ENCODE results near the gene EXOC3L4. TPM values are rescaled to one million over a fixed set of nuclear protein-coding genes. Genes with fewer than 3 reads are reported as not detected.

The EXOC3L4 gene
- total RNA-seq, 2 experiments from 2014 or later, result not detected

- Mint-ChIP-seq H3K9me3 (ENCODE audit: low read depth) (no peaks in the 10 kb centered on the region), H3K27me3 (no peaks in the 10 kb centered on the region), H3K27ac (no peak overlapping the region), H3K36me3 (ENCODE audit: low read depth) (no peaks in the 10 kb centered on the region), H3K4me3 (no peak overlapping the region), H3K4me1 (no peaks in the 10 kb centered on the region)
- ChIA-PET POLR2A (no interaction called here), CTCF (interaction anchor here (1.1 to 1.6 kb wide), 2 partner anchors 52 to 108 kb away, joined by 3 to 5 read pairs; no protein-coding TSS in a partner anchor)
- ATAC-seq (no peak), DNase-seq (no peak)
- intact Hi-C loops (cut with DNase I, micrococcal nuclease), result no loop called here
Observed at GRCh38 chr14:103156651-103157378, 62.3 kb downstream of the EXOC3L4 start.

GRCh38 chr14:103157969-103158368 is 63.4 kb downstream of the EXOC3L4 start:
- no peaks in the 10 kb centered on the region for H3K4me1 Mint-ChIP-seq
- no peaks in the 10 kb centered on the region for H3K9me3 Mint-ChIP-seq (ENCODE audit: low read depth)

GRCh38 chr14:103158688-103159087 is 64.2 kb downstream of the EXOC3L4 start:
- DNase-seq (no peak), ATAC-seq (no peak)
- POLR2A ChIA-PET, result no interaction called here
- H3K9me3 Mint-ChIP-seq (ENCODE audit: low read depth), result no peaks in the 10 kb centered on the region
- intact Hi-C loops (cut with DNase I, micrococcal nuclease), result no loop called here
- no peak overlapping the region for H3K27ac Mint-ChIP-seq
- H3K4me1 Mint-ChIP-seq, result no peaks in the 10 kb centered on the region
- H3K4me3 Mint-ChIP-seq, result no peak overlapping the region
- CTCF ChIA-PET, result interaction anchor here (0.7 to 1.6 kb wide), 2 partner anchors 54 to 1930 kb away, joined by 3 to 5 read pairs; no protein-coding TSS in a partner anchor
- H3K27me3 Mint-ChIP-seq, result no peaks in the 10 kb centered on the region
- no peaks in the 10 kb centered on the region for H3K36me3 Mint-ChIP-seq (ENCODE audit: low read depth)

More at GRCh38 chr14:103157969-103158368, 63.4 kb downstream of the EXOC3L4 start:
- H3K27ac Mint-ChIP-seq, result no peak overlapping the region
- ATAC-seq (no peak), DNase-seq (no peak)
- ChIA-PET POLR2A (no interaction called here), CTCF (interaction anchor here (0.7 to 1.6 kb wide), 3 partner anchors 53 to 1931 kb away, joined by 3 to 5 read pairs (median 3); no protein-coding TSS in a partner anchor)
- no peaks in the 10 kb centered on the region for H3K36me3 Mint-ChIP-seq (ENCODE audit: low read depth)
- intact Hi-C loops (cut with DNase I, micrococcal nuclease), result no loop called here
- H3K27me3 Mint-ChIP-seq, result no peaks in the 10 kb centered on the region
- no peak overlapping the region for H3K4me3 Mint-ChIP-seq

Other genes with a start within 250 kb of the EXOC3L4 start
- gene AMN, start 172.1 kb upstream of the EXOC3L4 start, total RNA-seq, result under 1 TPM; 0.23 to 0.53 TPM
- 1 to 10 TPM; 4.0 to 4.4 TPM for gene CDC42BPB, start 37.2 kb upstream of the EXOC3L4 start, total RNA-seq
- gene LBHD2, start 10.5 kb upstream of the EXOC3L4 start, total RNA-seq, result not detected
- 1 to 10 TPM; 1.7 to 1.8 TPM for gene TNFAIP2, start 28.7 kb downstream of the EXOC3L4 start, total RNA-seq
- 100 to 1,000 TPM; 222 to 234 TPM for gene EIF5, start 239.5 kb downstream of the EXOC3L4 start, total RNA-seq

Data from activated CD4-positive, alpha-beta T cell treated with anti-CD3 and anti-CD28 coated beads for 36 hours (primary cell).